Measurements from ENCODE around the gene DCAF8.

DNA sequence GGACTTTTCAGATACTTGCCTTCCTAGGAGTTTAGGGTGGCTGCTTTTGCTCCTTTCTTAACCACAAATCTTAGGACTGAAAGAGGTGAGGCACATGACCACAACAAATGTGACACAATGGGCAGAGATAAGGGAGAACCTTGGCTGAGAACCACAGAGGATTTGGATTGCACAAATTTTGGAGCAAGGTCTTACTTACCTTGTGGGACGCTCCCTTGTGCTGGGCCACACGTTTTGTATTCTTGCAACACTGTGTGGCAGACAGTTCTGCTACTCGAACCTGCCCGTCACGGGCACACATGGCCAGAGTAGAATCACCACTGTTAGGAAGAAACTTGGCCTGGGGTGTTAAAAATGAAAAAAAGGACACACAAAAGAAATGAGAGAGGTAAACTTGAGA lies 23.9 kb downstream of the DCAF8 start:
- TF ChIP-seq, protein P1, sequence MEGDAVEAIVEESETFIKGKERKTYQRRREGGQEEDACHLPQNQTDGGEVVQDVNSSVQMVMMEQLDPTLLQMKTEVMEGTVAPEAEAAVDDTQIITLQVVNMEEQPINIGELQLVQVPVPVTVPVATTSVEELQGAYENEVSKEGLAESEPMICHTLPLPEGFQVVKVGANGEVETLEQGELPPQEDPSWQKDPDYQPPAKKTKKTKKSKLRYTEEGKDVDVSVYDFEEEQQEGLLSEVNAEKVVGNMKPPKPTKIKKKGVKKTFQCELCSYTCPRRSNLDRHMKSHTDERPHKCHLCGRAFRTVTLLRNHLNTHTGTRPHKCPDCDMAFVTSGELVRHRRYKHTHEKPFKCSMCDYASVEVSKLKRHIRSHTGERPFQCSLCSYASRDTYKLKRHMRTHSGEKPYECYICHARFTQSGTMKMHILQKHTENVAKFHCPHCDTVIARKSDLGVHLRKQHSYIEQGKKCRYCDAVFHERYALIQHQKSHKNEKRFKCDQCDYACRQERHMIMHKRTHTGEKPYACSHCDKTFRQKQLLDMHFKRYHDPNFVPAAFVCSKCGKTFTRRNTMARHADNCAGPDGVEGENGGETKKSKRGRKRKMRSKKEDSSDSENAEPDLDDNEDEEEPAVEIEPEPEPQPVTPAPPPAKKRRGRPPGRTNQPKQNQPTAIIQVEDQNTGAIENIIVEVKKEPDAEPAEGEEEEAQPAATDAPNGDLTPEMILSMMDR (IDR thresholded peaks at IDR 0.05) = no peak
- TF ChIP-seq, protein P2, sequence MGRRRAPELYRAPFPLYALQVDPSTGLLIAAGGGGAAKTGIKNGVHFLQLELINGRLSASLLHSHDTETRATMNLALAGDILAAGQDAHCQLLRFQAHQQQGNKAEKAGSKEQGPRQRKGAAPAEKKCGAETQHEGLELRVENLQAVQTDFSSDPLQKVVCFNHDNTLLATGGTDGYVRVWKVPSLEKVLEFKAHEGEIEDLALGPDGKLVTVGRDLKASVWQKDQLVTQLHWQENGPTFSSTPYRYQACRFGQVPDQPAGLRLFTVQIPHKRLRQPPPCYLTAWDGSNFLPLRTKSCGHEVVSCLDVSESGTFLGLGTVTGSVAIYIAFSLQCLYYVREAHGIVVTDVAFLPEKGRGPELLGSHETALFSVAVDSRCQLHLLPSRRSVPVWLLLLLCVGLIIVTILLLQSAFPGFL (CRISPR knock-in tag; IDR thresholded peaks at IDR 0.05; ENCODE audit: borderline replicate concordance) = no peak
- TF ChIP-seq, protein P3, sequence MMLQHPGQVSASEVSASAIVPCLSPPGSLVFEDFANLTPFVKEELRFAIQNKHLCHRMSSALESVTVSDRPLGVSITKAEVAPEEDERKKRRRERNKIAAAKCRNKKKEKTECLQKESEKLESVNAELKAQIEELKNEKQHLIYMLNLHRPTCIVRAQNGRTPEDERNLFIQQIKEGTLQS (CRISPR knock-in tag; conservative IDR thresholded peaks at IDR 0.05) = no peak
- TF ChIP-seq, protein P4, sequence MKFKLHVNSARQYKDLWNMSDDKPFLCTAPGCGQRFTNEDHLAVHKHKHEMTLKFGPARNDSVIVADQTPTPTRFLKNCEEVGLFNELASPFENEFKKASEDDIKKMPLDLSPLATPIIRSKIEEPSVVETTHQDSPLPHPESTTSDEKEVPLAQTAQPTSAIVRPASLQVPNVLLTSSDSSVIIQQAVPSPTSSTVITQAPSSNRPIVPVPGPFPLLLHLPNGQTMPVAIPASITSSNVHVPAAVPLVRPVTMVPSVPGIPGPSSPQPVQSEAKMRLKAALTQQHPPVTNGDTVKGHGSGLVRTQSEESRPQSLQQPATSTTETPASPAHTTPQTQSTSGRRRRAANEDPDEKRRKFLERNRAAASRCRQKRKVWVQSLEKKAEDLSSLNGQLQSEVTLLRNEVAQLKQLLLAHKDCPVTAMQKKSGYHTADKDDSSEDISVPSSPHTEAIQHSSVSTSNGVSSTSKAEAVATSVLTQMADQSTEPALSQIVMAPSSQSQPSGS (CRISPR knock-in tag; IDR thresholded peaks at IDR 0.05; ENCODE audit: borderline replicate concordance, low read depth) = no peak

All from WTC11 (cell line).